HepG2 (cell line): ENCODE measurements around the gene A3GALT2. TPM values are rescaled to one million over a fixed set of nuclear protein-coding genes. Genes with fewer than 3 reads are reported as not detected.

Source experiments
- AKAP8 ChIP-seq: sonication (generic); formaldehyde crosslinking; IDR thresholded peaks from 2 replicates; pipeline ENCODE4 v1.5.1; 2020; ENCODE audit warnings: mild to moderate bottlenecking, missing genetic modification reagents
- CTCF ChIP-seq: sonication (generic); formaldehyde crosslinking; IDR thresholded peaks from 2 replicates; pipeline ENCODE4 v1.5.0; 2020; ENCODE audit warnings: mild to moderate bottlenecking, missing genetic modification reagents, moderate library complexity
- FOXO1 ChIP-seq: sonication (generic); formaldehyde crosslinking; IDR thresholded peaks from 2 replicates; pipeline ENCODE4 v1.4.0; 2020; ENCODE audit warnings: missing genetic modification reagents
- GATAD2A ChIP-seq: IDR thresholded peaks from 2 replicates; pipeline ENCODE4 v1.6.1; 2016
- JUNB ChIP-seq: sonication (generic); formaldehyde crosslinking; IDR thresholded peaks from 2 replicates; pipeline ENCODE4 v1.8.0; 2022; ENCODE audit warnings: missing genetic modification reagents, mild to moderate bottlenecking, borderline replicate concordance
- KAT8 ChIP-seq: IDR thresholded peaks from 2 replicates; pipeline ENCODE4 v1.6.1; 2016; ENCODE audit warnings: missing genetic modification reagents, missing compliant biosample characterization
- MED13 ChIP-seq: sonication (generic); formaldehyde crosslinking; IDR thresholded peaks from 2 replicates; pipeline ENCODE4 v1.5.0; 2020; ENCODE audit warnings: missing genetic modification reagents
- MED8 ChIP-seq: sonication (generic); formaldehyde crosslinking; IDR thresholded peaks from 2 replicates; pipeline ENCODE4 v1.8.1; 2023; ENCODE audit warnings: mild to moderate bottlenecking, missing genetic modification reagents; ENCODE audit not compliant: insufficient replicate concordance
- MYC ChIP-seq: sonication (generic); formaldehyde crosslinking; IDR thresholded peaks from 2 replicates; pipeline ENCODE4 v1.9.0; 2021; ENCODE audit warnings: missing genetic modification reagents, borderline replicate concordance
- SALL1 ChIP-seq: sonication (generic); formaldehyde crosslinking; IDR thresholded peaks from 2 replicates; pipeline ENCODE4 v1.8.0; 2022; ENCODE audit warnings: mild to moderate bottlenecking, missing genetic modification reagents
- TRAFD1 ChIP-seq: sonication (generic); formaldehyde crosslinking; IDR thresholded peaks from 2 replicates; pipeline ENCODE4 v1.5.1; 2020; ENCODE audit warnings: missing genetic modification reagents, mild to moderate bottlenecking, borderline replicate concordance
- ZKSCAN5 ChIP-seq: sonication (generic); formaldehyde crosslinking; IDR thresholded peaks from 2 replicates; pipeline ENCODE4 v1.5.1; 2020; ENCODE audit warnings: mild to moderate bottlenecking, missing genetic modification reagents
- ZNF318 ChIP-seq: sonication (generic); formaldehyde crosslinking; IDR thresholded peaks from 2 replicates; pipeline ENCODE4 v1.4.0; 2020; ENCODE audit warnings: mild to moderate bottlenecking, missing genetic modification reagents
- ZNF432 ChIP-seq: sonication (generic); formaldehyde crosslinking; IDR thresholded peaks from 2 replicates; pipeline ENCODE4 v1.5.0; 2020; ENCODE audit warnings: missing genetic modification reagents, mild to moderate bottlenecking, borderline replicate concordance
- ZNF572 ChIP-seq: sonication (generic); formaldehyde crosslinking; IDR thresholded peaks from 2 replicates; pipeline ENCODE4 v1.5.1; 2020; ENCODE audit warnings: mild to moderate bottlenecking, missing genetic modification reagents
- ZNF737 ChIP-seq: sonication (generic); formaldehyde crosslinking; IDR thresholded peaks from 2 replicates; pipeline ENCODE4 v1.5.0; 2020; ENCODE audit warnings: missing genetic modification reagents, mild to moderate bottlenecking, borderline replicate concordance
- ZSCAN22 ChIP-seq: sonication (generic); formaldehyde crosslinking; IDR thresholded peaks from 2 replicates; pipeline ENCODE4 v1.4.0; 2020; ENCODE audit warnings: mild to moderate bottlenecking, missing genetic modification reagents
- polyA plus RNA-seq, 8 experiments: library from polyadenylated mRNA; depleted of rRNA in 3 of 8; stranded (reverse) in 7 of 8; unstranded in 1 of 8; fragments of >200 nt; fragmentation: Illumina TruSeq in 4 of 8; extraction: Trizol in 4 of 8; gene quantifications; 2 replicates each; pipeline versions ENCODE4 v1.2.1 to v1.2.3, GENCODE V29; 2011 to 2016; ENCODE audit warnings: low read depth in 4 of 8, missing spikeins in 1 of 8, mixed read lengths in 1 of 8; ENCODE audit not compliant: insufficient read depth in 1 of 8
- total RNA-seq, 5 experiments: library from RNA; depleted of rRNA; stranded (reverse); fragments of >200 nt; fragmentation: Illumina TruSeq; extraction: Trizol; gene quantifications; 2 replicates each; pipeline ENCODE4 v1.2.3, GENCODE V29; 2016; ENCODE audit warnings: low read depth in 1 of 5

Gene A3GALT2
- total and polyA plus RNA-seq, 2 of the 13 experiments (the other 11 are each of a cell fraction or from before 2014, with no cell fraction given), result not detected

- TF ChIP-seq ZNF318 (CRISPR knock-in tag) (0 out of 2 replicates have a peak, but pooled peaks have one; percentile 80), MED13 (peak; percentile 69; the same call in 1 of the 2 replicates), FOXO1 (peak; percentile 95), ZNF432 (no peak), TRAFD1 (no peak), ZKSCAN5 (CRISPR knock-in tag) (no peak), MED8 (CRISPR knock-in tag) (peak; percentile 94), GATAD2A (peak; percentile 94), CTCF (CRISPR knock-in tag) (peak; percentile 43), SALL1 (CRISPR knock-in tag) (peak; percentile 98), MYC (CRISPR knock-in tag) (peak; percentile 83), ZSCAN22 (CRISPR knock-in tag) (no peak), ZNF572 (0 out of 2 replicates have a peak, but pooled peaks have one; percentile 83), AKAP8 (CRISPR knock-in tag) (peak; percentile 70; the same call in 1 of the 2 replicates), ZNF737 (no peak), JUNB (CRISPR knock-in tag) (peak; percentile 69; the same call in 1 of the 2 replicates), KAT8 (CRISPR knock-in tag) (peak; percentile 81)
- TF ChIP-seq, all 625 proteins: peak for 296
These were observed 21.3 kb upstream of the A3GALT2 start (continued) for GRCh38 chr1:33342041-33342723.
